Stomach (tissue), 9 donors: ENCODE measurements around the gene NEU4. TPM values are rescaled to one million over a fixed set of nuclear protein-coding genes. Genes with fewer than 3 reads are reported as not detected.

ENCODE experiments used
- DNase-seq, 2 donors: peaks; one replicate each; pipeline versions ENCODE4 v3.0.0 to v3.0.0-alpha.2; 2013 to 2019
- H3K27ac ChIP-seq, 5 donors: fragments of 200-600 bp in 4 of 5; sonication (generic) in 4 of 5; one replicate each; pipeline ENCODE4 v1.5.1; 2013 to 2019; ENCODE audit warnings: mild to moderate bottlenecking in 1 of 5, moderate library complexity in 1 of 5
- H3K27me3 ChIP-seq, 3 donors: fragments of 200-600 bp; sonication (generic); one replicate each; pipeline ENCODE4 v1.5.1; 2017 to 2019; ENCODE audit warnings: mixed run types in 1 of 3
- H3K36me3 ChIP-seq, 4 donors: fragments of 200-600 bp; sonication (generic); 1 replicate in 3 of 4; 2 replicates in 1 of 4; pipeline ENCODE4 v1.5.1; 2016 to 2019
- H3K4me1 ChIP-seq, 4 donors: fragments of 200-600 bp; sonication (generic); one replicate each; pipeline ENCODE4 v1.5.1; 2016 to 2019
- H3K4me3 ChIP-seq, 4 donors: fragments of 200-600 bp; sonication (generic) in 3 of 4; one replicate each; pipeline ENCODE4 v1.5.1; 2016 to 2019; ENCODE audit warnings: mild to moderate bottlenecking in 1 of 4
- H3K9me3 ChIP-seq, 4 donors: fragments of 200-600 bp; sonication (generic); one replicate each; pipeline ENCODE4 v1.5.1; 2016 to 2019
- EP300 ChIP-seq: sonication (generic); formaldehyde crosslinking; IDR thresholded peaks from one replicate; pipeline ENCODE4 v1.6.1; 2017; ENCODE audit warnings: antibody characterized with exemption
- POLR2A ChIP-seq, 4 donors: fragments of 450-650 bp; IDR thresholded peaks; one replicate each; pipeline ENCODE4 v1.6.1; 2016; ENCODE audit warnings: antibody characterized with exemption in 4 of 4, control low read depth in 2 of 4, mild to moderate bottlenecking in 1 of 4, moderate library complexity in 1 of 4
- POLR2AphosphoS5 ChIP-seq, 3 donors: sonication (generic); formaldehyde crosslinking; IDR thresholded peaks; one replicate each; pipeline ENCODE4 v1.6.1; 2016; ENCODE audit warnings: antibody characterized with exemption in 3 of 3
- WGBS, 5 donors: extraction: QIAGEN DNeasy Blood & Tissue Kit in 3 of 5; methylation state at CpG; one replicate each; pipeline versions ENCODE4 v1.1.5 to v1.1.7; 2013 to 2018; 5-methylcytosine and 5-hydroxymethylcytosine counted together
- intact Hi-C: fragments of 100-400 bp; cut with DNase I; formaldehyde crosslinking; loops from one replicate; pipeline ENCODE4 v1.15.1; 2023; ENCODE audit warnings: low total_unique reads
- polyA plus RNA-seq, 3 donors: library from polyadenylated mRNA; stranded (reverse); fragments of 200-250 nt; gene quantifications; one replicate each; pipeline ENCODE4 v1.2.3, GENCODE V29; 2013
- total RNA-seq, 5 donors: library from RNA; depleted of rRNA; stranded (reverse); fragments of >200 nt; gene quantifications; one replicate each; pipeline versions ENCODE4 v1.1.0 to v1.2.3, GENCODE V29; 2014 to 2016
- TF ChIP-seq, protein P1 (sequence below), 7 experiments: fragments of 450-650 bp in 4 of 7; fragments of 200-600 bp in 3 of 7; sonication (generic) in 3 of 7; IDR thresholded peaks; one replicate each; pipeline ENCODE4 v1.5.1; 2016 to 2019; ENCODE audit warnings: antibody characterized with exemption in 7 of 7, control low read depth in 2 of 7, mild to moderate bottlenecking in 1 of 7
- donor health status: healthy with polysubstance abuse.
- donor health status: Bipolar disorder and iron deficiency.
- donor health status: healthy.

Gene NEU4
- total and polyA plus RNA-seq, 8 donors: 0.08 to 415 TPM; not detected in 6

DNA sequence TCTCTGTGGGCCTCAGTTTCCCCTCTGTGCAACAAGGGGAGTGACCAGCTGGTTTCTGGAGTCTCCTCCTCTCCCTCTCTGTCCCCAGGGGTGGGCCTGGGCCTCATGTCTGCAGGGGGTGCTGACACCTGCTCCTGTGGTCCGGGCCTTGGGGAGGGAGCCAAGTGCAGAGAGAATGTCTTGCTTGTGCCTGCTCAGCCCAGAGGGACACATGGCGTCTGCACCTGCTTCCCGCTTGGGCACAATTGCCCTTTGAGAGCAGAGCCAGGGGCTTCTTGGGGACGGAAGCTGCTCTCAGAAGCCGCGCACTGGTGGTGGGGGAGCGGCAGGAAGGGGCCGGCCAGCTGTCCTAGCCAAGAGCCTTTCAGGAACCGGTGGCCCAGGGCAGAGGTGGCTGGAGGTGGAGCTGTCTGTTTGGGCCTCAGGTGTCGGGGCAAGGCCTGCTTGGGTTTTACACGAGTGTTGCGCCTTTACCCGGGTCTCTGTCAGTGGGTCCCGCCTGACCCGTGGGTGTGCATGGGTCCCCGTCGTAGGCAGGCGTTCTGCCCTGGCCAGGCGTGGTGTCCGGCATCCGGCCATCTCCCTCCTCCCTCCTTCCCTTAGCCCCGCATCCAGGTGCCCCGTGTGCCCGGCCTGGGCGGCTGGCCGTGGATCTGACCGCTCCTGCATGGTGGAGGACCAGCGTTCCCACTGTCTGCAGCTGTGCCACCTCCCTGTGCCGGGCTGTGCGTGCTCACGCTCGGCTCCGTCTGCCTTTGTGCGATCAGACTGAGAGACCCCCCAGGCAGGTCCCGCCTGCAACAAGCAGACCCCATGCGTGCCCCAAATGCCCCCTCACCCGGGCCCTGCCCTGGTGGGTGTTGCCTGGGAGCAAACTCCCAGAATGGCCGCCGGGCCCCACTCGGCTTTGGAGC, 4.0 kb downstream of the NEU4 start:
- TF ChIP-seq, protein P1, sequence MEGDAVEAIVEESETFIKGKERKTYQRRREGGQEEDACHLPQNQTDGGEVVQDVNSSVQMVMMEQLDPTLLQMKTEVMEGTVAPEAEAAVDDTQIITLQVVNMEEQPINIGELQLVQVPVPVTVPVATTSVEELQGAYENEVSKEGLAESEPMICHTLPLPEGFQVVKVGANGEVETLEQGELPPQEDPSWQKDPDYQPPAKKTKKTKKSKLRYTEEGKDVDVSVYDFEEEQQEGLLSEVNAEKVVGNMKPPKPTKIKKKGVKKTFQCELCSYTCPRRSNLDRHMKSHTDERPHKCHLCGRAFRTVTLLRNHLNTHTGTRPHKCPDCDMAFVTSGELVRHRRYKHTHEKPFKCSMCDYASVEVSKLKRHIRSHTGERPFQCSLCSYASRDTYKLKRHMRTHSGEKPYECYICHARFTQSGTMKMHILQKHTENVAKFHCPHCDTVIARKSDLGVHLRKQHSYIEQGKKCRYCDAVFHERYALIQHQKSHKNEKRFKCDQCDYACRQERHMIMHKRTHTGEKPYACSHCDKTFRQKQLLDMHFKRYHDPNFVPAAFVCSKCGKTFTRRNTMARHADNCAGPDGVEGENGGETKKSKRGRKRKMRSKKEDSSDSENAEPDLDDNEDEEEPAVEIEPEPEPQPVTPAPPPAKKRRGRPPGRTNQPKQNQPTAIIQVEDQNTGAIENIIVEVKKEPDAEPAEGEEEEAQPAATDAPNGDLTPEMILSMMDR (IDR thresholded peaks at IDR 0.05): no peak
- no peak for TF ChIP-seq POLR2AphosphoS5 (IDR thresholded peaks at IDR 0.05)
- no peak for TF ChIP-seq POLR2A (IDR thresholded peaks at IDR 0.05)
- TF ChIP-seq EP300: no peak
- no peak for DNase-seq
- H3K4me3 ChIP-seq: no peak overlapping the region

DNA sequence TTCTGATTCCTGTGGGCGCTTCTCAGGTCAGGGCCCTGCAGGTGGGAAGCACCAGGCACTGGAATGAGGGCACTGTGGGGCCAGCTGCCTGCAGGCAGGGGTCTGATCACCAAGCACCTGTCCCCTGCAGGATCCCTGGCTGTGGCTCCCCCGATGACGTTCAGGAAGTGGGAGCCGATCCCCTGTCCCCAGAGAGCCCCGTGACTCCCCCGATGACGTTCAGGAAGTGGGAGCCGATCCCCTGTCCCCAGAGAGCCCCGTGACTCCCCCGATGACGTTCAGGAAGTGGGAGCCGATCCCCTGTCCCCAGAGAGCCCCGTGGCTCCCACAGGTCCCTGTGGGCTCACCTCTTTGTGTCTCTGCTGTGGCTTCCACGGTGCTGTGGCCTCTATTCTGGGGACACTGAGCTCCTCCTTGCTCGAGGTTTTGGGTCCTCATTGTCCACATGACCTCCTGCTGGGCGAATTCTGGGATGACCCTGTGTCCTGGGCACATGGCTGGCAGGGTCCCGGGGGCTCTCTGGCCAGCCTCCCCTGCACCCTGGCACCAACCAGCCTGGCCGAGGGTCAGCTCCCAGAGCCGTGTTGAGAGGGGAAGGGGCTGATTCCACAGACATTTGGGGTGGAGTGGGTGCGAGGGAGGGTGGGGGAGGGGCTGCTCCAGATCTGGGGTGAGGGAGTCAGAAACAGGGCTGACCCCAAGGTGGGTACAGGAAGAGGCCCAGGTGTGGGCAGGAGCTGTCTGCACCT, 4.8 kb downstream of the NEU4 start:
- Histone ChIP-seq H3K27me3 (peaks cover 0 to 54% (median 5%) of the 10 kb centered on the region in 3 donors), H3K27ac (no peak overlapping the region), H3K36me3 (no peaks in the 10 kb centered on the region), H3K4me3 (no peak overlapping the region), H3K4me1 (no peaks in the 10 kb centered on the region), H3K9me3 (no peaks in the 10 kb centered on the region)
- intact Hi-C loops: no loop called here
- no peak for DNase-seq
- TF ChIP-seq POLR2AphosphoS5 (IDR thresholded peaks at IDR 0.05) (no peak), EP300 (no peak), POLR2A (IDR thresholded peaks at IDR 0.05) (no peak)
- TF ChIP-seq, protein P1 (IDR thresholded peaks at IDR 0.05): no peak
- 51 to 69% (median 60%) methylated on average over 19 to 20 of the region's 20 CpGs for WGBS, 5 donors

More for the DNA sequence above, 4.0 kb downstream of the NEU4 start:
- Histone ChIP-seq H3K4me1 (no peaks in the 10 kb centered on the region), H3K9me3 (no peaks in the 10 kb centered on the region), H3K27ac (no peak overlapping the region), H3K36me3 (no peaks in the 10 kb centered on the region), H3K27me3 (peaks cover 0 to 47% (median 5%) of the 10 kb centered on the region in 3 donors)
- intact Hi-C loops: no loop called here
- WGBS, 5 donors: 79 to 90% (median 84%) methylated on average over 32 to 40 of the region's 40 CpGs

DNA sequence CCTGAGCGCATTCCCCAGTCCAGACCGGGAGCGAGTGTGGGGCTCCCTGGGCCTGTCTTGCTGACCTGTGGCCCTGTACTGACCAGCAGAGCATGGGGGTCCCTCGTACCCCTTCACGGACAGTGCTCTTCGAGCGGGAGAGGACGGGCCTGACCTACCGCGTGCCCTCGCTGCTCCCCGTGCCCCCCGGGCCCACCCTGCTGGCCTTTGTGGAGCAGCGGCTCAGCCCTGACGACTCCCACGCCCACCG, 5.3 kb downstream of the NEU4 start:
- Histone ChIP-seq H3K27ac (no peak overlapping the region), H3K9me3 (no peaks in the 10 kb centered on the region), H3K36me3 (no peaks in the 10 kb centered on the region), H3K27me3 (peaks cover 0 to 54% (median 5%) of the 10 kb centered on the region in 3 donors), H3K4me3 (no peak overlapping the region), H3K4me1 (no peaks in the 10 kb centered on the region)
- WGBS, 5 donors: 84 to 100% (median 86%) methylated on average over 4 to 17 of the region's 17 CpGs
- intact Hi-C loops: no loop called here
- no peak for TF ChIP-seq EP300
- TF ChIP-seq, protein P1 (IDR thresholded peaks at IDR 0.05): no peak
- no peak for TF ChIP-seq POLR2A (IDR thresholded peaks at IDR 0.05)
- no peak for TF ChIP-seq POLR2AphosphoS5 (IDR thresholded peaks at IDR 0.05)
- no peak for DNase-seq

DNA sequence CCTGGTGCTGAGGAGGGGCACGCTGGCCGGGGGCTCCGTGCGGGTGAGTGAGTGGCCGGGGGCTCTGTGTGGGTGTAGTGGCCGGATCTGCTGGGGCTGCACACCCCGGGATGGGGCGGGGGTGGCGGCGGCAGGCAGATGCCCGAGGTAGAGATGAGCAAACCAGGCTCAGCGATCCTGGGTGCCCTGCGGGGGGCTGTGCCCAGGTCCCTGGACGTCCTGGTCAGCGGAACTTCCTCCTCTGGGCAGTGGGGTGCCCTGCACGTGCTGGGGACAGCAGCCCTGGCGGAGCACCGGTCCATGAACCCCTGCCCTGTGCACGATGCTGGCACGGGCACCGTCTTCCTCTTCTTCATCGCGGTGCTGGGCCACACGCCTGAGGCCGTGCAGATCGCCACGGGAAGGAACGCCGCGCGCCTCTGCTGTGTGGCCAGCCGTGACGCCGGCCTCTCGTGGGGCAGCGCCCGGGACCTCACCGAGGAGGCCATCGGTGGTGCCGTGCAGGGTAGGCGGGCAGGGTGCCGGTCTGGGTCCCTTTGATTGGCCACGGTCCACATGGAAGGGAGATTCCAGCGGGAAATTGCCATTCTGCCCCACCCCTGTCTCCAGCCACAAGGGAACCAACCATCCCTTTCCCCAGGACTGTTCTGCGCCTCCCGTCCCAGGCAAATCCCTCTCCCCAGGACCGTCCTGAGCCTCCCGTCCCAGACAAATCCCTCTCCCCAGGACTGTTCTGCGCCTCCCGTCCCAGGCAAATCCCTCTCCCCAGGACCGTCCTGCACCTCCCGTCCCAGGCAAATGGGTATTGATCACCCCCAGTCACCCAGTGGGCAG, 5.9 kb downstream of the NEU4 start:
- no peak overlapping the region for H3K4me3 ChIP-seq
- no peaks in the 10 kb centered on the region for H3K9me3 ChIP-seq
- H3K4me1 ChIP-seq: no peaks in the 10 kb centered on the region
- TF ChIP-seq POLR2A (IDR thresholded peaks at IDR 0.05): no peak
- intact Hi-C loops: no loop called here
- WGBS, 5 donors: 79 to 87% (median 81%) methylated on average over 28 to 52 of the region's 52 CpGs
- peaks cover 0 to 54% (median 5%) of the 10 kb centered on the region in 3 donors for H3K27me3 ChIP-seq
- H3K27ac ChIP-seq: no peak overlapping the region
- no peaks in the 10 kb centered on the region for H3K36me3 ChIP-seq
- no peak for DNase-seq
